HG03135 (cell line): ENCODE results near the gene RALBP1.
A peak's percentile ranks its signal among the peaks of the same experiment; 100 is the strongest.
"Not testable (repeated sequence)": the region's sequence is repeated elsewhere in the genome, so short reads cannot be mapped to it uniquely, and the experiment has no call there.

Experiments
- ATAC-seq: cut with Tn5 transposase; IDR thresholded peaks from one replicate; pipeline ENCODE4 v1.9.1; 2021; ENCODE audit warnings: mild to moderate bottlenecking, moderate library complexity; ENCODE audit not compliant: unreplicated experiment

The RALBP1 gene

DNA sequence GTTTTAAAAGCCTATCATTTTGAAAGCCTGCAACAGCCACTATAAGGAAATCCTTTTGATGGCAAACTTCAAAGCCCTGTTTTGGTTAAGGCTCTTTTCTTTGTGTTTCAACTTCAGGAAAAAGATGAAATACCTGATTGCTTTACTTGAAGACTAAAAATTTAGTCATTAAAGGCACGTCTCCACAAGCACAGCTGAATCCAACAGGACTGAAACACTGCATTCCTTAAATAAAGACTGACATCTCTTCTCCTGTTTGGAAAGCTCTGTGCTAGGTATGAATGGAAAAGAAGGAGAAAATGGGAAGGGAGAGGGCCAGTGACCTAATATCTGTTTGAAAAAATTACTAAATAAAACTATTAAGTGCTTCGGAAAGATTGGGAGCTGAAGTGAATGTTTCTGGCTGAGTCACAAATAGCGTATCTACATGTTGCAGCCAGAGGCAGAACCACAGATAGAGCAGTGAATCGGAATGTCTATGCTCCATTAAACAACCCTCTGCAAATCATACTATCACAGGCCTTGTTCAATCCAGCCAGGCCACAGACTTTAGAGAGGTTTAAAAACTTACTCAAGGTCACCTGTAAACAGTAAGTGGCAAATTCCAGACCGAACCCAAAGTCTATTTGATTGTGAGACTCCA is 21.1 kb upstream of the RALBP1 start:
- ATAC-seq: no peak

DNA sequence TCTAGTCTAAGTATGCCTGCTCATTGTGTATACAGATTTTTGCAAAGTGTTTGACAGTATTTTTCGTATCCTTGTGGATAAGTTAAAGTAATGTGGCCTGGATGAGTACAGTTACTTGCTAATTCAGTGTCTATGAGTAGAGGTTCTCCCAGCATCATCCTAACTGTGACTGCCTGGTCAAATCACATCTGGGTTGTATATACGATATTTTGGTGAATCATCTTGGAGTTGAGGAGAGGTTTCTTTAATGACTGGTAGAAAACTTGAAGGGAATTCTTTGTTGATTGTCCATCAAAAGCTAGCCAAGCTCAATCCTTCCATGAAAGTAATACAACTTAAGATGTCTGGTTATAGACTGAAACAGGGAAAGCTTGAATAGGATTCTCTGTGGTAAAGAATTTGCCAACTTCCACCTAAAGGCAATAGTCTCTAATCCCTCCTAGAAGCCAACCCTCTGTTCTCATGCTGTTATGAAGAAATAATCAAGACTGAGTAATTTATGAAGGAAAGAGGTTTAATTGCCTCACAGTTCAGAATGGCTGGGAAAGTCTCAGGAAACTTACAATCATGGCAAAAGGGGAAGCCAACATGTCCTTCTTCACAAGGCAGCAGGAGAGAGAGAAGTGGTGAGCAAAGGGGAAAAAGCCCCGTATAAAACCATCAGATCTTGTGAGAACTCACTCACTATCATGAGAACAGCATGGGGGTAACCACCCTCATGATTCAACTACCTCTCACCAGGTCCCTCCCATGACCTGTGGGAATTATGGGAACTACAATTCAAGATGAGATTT is 19.4 kb upstream of the RALBP1 start:
- no peak for ATAC-seq

DNA sequence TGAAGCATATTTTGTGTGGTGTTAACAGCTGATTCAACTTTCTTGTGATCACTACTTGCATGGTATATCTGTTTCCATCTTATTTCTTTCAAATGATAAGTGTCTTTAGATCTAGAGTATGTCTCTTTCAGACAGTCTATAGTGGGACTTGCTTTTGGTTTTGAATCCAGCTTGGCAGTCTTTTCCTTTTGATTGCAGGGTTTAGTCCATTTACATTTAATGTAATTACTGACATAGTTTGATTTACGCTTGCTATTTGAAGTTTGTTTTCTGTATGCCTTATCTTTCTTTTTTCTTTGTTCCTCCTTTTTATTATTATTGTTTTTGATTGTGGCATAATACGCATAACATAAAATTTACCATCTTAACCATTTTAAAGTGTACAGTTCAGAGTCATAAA is 9.2 kb upstream of the RALBP1 start:
- ATAC-seq: no peak

DNA sequence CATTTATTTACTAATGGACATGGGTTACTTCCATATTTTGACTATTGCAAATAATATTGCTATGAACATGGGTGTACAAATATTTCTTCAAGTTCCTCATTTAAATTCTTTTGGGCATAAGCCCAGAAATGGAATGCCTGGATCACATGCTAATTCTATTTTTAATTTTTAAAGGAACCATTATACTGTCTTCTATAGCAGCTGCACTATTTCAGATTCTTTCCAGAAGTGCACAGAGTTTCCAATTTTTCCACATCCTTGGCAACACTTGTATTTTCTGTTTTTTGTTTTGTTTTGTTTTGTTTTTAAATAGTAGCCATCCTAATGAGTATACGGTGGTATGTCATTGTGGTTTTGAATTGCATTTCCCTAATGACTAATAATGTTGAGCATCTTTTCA is 8.5 kb upstream of the RALBP1 start:
- ATAC-seq: no peak

DNA sequence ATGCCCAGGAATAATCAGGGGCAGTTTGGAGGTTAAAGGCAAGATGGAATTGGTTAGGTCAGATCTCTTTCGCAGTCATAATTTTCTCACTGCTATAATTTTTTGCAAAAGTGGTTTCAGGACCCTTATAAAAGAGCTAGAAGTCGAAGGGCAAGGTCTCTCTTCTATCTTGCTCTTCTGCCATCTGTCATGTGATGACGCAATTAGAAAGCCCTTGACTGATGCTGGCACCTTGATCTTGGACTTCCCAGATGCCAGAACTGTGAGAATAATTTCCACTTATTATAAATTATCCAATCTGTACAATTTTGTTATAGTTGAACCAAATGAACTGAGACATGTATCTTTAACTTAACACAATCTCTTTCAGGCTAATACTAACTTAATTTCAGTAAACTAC is 6.3 kb upstream of the RALBP1 start:
- ATAC-seq: no peak

DNA sequence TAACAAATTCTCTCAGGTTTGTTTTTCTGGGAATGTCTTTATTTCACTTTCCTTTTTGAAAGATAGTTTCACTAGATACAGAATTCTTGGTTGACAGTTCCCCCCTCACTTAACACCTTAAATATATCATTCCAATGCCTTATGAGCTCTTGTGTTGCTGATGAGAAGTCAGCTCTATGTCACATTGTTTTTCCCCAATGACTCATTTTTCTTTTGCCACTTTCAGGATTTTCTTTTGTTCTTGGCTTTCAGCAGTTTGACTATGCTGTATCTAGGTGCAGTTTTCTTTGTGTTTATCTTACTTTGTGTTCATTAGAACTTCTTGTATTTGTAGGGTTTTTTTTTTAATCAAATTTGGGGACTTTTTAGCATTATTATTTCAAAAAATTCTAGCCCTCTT is 5.6 kb upstream of the RALBP1 start:
- no peak for ATAC-seq

DNA sequence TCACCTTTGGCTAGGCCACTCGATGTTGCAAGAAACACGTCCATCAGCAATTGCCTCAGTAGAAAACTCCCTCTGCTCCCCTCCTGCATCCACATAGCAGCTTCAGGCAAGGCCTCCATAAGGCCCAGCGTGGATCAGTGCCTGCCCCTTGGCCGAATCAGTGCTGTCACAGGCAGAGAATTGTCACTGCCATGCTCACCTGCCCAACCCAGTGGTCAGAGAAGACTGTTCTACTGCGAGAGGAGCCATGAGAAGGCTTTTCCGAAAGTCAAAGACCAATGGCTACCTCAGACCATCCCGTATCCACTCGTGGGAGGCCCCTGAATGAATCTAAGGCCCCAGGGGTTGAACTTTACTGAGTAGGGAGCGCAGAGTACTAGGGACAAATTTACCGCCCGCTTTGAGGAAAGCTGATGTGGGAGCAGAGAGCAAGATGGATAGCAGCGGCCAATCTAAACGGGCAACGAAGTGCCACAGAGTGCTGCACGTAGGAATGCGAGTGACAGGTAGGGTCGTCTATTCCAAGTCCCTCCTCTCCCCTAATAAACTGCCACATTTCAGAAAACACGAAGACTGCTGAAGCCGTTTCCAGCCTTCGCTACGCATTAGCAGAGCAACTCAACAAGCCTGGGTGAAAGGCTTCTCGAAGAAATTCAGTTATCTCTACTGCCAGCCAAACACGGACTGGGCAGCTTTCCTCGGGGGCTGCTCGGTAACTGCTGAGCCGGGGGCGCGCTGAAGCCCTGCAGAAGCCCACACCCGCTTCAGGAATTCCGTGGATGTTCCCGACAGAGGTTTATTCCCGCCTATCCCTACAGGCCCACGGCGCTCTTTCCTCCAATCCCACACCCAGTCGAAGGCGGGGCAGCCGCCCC is 968 bp upstream of the RALBP1 start:
- ATAC-seq: no peak

DNA sequence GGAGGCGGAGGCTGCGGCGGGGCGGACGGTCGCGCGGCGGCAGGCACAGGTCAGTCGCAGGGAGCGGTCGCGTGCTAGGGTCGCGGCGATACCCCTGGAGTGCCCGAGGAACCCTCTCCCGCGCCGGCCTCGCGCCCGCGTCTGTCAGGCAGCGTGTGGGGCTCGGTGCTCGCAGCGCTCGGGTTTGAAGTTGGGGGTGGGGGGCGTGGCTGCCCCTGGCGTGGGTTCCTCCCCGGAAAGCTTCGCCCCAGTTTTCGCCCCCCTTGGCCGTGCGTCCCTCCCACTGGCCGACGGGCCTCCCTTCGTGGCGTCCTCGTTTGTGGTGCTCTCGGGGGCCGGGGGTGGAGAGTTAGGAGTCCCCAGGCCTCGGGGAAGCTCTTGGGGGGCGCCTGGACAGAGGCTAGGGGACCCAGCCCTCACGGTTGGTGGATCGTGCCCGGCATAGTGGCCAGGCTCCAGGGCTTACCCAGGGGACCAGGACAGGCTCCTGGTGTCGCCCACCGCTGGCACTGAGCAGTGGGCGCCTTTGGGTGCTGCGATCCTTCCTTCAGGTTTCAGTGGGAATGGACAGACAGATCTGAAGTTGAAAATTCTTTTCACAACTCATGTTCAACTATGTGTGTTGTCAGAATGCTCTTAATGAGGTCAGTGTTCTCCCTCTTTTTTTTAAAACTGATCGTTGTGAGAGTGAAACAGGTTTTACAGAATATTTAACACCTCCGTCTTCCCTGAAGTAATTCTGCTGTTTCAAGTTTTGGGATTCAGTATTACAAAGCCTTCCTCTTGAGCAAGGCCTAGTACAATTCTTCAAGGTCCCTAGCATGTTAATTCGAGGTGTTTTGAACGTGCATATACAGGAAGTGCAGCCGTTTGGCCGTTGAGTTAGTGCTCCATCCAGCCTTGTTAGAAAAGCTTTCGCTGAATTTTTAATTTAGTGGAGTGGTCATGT is 604 bp downstream of the RALBP1 start:
- ATAC-seq: peak; percentile 27

DNA sequence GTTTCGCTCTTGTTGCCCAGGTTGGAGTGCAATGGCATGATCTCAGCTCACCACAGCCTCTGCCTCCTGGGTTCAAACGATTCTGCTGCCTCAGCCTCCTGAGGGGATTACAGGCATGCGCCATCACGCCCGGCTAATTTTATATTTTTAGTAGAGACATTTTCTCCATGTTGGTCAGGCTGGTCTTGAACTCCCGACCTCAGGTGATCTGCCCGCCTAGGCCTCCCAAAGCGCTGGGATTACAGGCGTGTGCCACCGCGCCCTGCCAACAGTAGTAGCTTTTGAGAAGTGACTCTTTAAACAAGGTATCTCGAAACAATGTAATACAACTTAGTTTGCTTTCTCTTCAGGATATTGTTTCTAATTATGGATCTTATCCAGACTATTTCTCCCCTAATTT is 1.6 kb downstream of the RALBP1 start:
- not testable (repeated sequence) for ATAC-seq

DNA sequence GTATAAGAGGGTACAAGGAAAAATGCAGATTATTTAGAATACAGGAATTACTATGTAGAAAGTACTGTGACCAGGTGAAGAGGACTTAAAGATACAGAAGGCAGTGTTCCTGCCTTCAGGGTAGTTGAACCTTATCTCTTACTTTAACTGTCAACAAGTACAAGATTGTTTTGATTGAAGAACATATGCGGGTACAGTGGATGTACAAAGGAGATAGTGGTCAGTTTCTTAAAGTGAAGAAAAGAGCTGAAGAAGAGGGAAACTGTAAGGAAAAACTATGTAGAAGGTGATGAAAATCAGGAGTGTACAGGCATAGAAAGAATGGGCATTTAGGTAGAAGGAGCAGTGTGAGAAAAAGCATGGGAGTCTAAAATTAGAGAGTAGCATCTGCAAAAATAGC is 2.2 kb downstream of the RALBP1 start:
- ATAC-seq: no peak

DNA sequence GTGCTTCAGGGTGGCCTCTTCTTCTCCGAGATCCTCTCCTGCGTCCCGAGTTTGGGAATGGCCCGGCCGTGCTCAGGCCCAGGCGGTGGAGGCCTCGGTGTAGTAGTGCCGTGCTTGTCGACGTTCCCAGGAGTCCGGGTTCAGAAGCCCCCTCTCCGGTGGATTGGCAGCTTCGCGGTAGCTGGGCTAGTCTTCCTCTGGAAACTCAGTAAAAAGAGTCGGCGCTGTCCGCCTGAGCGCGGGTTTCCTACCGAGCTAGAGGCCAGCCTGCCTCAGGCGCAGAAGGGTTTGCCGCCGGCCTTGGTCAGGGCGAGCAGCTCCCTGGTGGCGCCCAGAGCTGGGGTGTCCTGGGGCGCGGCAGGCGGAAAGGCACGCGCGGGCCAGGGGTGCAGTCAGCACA is 3.2 kb downstream of the RALBP1 start:
- ATAC-seq: no peak

DNA sequence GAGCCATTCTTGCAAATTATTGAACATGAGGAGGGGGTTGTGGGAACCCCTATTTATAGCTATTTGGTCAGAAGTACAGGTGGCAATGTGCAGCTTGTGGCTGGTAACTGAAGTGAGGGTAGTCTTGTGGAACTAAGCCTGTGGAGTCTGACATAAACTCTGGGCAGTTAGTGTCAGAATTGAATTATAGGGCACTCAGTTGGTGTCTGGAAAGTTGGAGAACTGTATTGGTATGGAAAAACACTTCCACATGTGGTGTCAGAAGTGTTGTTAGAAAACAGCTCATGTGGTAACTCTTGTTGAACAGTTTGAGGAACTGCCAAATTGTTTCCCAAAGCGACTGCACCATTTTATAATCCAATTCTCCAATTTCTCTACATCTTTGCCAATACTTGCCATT is 7.5 kb downstream of the RALBP1 start:
- no peak for ATAC-seq

DNA sequence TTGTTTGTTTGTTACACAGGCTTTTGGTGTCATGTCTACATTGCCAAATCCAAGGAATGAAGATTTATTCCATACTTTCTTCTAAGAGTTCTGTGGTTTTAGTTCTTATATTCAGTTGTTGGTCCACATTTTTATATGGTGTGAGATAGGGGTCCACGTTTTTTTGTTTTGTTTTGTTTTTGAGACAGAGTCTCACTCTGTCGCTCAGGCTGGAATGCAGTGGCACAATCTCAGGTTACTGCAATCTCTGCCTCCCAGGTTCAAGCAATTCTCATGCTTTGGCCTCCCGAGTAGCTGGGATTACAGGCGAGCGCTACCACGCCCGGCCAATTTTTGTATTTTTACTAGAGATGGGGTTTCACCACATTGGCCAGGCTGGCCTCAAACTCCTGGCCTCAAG is 8.2 kb downstream of the RALBP1 start:
- no peak for ATAC-seq

DNA sequence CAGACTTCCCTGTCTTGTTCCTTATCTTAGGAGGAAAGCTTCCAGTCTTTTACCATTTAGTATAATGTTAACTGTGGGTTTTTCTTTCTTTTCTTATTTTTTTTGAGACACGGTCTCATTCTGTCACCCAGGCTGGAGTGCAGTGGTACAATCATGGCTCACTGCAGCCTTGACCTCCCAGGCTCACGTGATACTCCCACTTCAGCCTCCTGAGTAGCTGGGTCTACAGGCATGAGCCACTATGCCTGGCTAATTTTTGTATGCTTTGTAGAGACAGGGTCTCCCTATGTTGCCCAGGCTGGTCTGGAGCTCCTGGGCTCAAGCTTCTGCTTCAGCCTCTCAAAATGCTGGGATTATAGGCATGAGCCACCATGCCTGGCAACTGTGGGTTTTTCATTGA is 9.5 kb downstream of the RALBP1 start:
- not testable (repeated sequence) for ATAC-seq

DNA sequence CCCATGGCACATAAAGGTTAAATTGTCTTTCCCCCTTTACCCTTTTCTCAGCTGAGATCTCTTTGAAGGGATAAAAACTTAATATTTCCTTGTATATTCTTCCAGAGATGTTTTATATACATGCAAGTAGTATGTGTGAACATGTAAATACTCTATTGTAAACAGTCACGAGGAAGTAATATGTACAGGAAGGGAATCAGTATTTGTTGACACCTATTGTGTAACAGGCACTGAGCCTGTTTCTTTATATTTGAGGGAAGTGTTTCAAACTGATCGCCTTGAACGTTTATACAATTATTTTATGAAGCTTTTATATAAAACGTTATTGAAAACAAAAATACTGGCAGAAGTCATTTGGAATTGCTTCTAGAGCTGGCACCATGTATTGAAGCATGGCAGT is 13.2 kb downstream of the RALBP1 start:
- no peak for ATAC-seq

DNA sequence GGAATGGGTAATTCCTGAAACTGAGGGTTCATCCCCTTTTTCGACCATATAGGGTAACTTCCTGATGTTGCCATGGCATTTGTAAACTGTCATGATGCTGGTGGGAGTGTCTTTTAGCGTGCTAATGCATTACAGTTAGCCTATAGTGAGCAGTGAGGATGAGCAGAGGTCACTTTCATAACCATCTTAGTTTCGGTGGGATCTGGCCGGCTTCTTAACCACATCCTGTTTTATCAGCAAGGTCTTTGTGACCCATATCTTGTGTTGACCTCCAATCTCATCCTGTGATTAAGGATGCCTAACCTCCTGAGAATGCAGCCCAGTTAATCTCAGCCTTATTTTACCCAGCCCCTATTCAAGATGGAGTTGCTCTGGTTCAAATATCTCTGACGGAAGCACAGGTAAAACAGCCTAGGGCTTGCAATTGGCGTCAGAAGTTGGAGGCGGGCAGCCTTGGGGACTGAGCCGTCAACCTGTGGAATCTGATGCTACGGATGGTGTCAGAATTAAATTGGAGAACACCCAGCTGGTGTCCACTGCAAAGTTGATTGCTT is 19.5 kb downstream of the RALBP1 start:
- peak; percentile 95 for ATAC-seq

DNA sequence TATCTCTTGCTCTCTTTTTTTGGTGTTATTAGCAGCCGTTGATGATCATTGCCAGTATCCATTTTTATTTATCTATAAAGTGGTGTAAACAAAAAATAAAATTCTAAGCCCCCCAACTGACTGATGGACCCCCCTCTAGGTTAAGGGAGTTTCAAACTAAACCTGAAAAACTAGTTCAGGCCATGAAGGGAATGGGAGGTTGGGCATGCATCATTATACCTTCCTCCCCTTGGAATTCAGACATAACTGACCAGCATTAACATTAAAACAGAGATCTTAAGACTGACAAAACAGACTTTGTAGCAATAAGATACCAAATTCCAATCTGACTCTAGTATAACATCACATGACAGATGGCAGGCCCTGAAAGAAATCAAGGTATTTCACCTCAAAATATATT is 20.2 kb downstream of the RALBP1 start:
- ATAC-seq: no peak

DNA sequence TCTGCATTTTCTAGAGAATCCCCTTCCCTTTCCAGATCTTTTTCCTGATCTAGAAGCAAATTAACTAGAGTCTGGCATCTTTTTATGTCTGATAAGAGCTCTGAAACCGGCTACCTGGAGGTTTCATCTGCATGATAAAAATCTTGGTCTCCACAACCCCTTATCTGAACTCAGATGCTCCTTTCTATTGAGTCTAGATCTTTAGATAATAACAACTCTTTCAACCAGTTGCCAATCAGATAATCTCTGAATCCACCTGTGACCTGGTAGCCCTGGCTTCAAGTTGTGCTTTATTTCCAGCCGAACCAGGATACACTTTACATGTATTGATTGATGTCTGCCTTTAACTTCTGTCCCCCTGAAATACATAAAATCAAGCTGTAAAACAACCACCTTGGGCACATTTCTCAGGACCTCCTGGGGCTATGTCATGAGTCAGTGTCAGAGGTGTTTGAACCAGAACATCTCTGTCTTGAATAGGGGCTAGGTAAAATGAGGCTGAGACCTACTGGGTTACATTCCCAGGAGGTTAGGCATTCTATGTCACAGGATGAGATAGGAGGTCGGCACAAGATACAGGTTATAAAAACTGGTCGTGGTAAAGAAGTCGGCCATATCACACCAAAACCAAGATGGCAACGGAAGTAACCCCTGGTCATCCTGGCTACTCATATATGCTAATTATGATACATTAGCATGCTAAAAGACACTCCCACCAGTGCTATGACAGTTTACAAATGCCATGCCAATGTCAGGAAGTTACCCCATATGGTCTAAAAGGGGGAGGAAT is 20.8 kb downstream of the RALBP1 start:
- ATAC-seq: no peak

DNA sequence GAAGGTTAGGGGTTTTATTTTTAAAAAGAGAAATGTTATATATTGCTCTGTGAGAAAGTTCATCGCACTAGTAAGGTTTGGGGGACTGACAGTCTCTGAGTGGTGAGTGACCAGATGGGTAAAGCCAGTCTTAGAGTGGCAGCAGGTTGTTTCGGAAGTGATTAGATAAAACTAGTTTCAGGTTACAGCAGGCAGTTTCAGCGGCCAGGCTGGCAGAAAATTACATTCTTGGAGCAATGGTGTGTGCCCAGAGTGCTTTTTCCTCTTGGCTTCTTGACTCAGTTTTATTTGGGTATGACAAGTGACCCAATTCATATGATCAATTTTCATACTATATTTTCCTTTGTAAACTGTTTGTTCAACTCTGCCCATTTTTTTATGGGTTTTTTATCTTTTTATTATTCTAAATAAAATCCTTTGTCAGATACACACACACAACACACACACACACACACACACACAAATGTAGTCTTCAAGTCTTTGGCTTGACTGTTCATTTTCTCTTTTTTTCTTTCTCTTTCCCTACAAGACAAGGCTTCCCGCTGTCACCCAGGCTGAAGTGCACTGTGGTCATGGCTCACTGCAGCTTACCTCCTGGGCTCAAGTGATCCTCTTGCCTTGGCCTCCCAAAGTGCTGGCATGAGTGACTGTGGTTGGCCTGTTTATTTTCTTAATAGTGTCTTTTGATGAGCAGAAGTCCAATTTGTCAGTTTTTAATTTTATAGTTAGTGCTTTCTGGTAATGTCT is 30.9 kb downstream of the RALBP1 start:
- no peak for ATAC-seq
